GM12878 (cell line): ENCODE measurements around the gene BCAS4. TPM values are rescaled to one million over a fixed set of nuclear protein-coding genes. Genes with fewer than 3 reads are reported as not detected.

Experiments
- ATAC-seq: fragments of 200-7000 bp; cut with Tn5 transposase; 3 replicates; pipeline ENCODE4 v1.9.1; 2020; ENCODE audit warnings: mild to moderate bottlenecking, moderate library complexity
- BruUV-seq: library from RNA; stranded (reverse); fragments of 400-500 nt; replicated peaks from 2 replicates; lab custom pipeline; 2021; lab: Mats Ljungman, UMichigan
- CTCF ChIA-PET: fragments of 300-600 bp; sonication (Branson Sonifier 250); formaldehyde crosslinking; extraction: SDS; loops from one replicate; lab custom pipeline; 2021; ENCODE audit warnings: inconsistent platforms; lab: Yijun Ruan, JAX
- POLR2A ChIA-PET: fragments of 350-600 bp; formaldehyde crosslinking; extraction: SDS; loops from one replicate; lab custom pipeline; 2021; ENCODE audit warnings: inconsistent platforms; lab: Charles Lee
- RAD21 ChIA-PET: fragments of 300-600 bp; sonication (Branson Sonifier 250); formaldehyde crosslinking; loops from one replicate; lab custom pipeline; 2023; ENCODE audit warnings: antibody characterized with exemption; ENCODE audit not compliant: unreplicated experiment; lab: Charles Lee
- SMC1A ChIA-PET: fragments of 300-600 bp; sonication (Branson Sonifier 250); formaldehyde crosslinking; loops from one replicate; lab custom pipeline; 2023; ENCODE audit not compliant: unreplicated experiment, uncharacterized antibody; lab: Charles Lee
- DNase-seq: peaks from one replicate; pipeline ENCODE4 v3.0.0-alpha.2; 2011; ENCODE audit warnings: low read depth, low spot score
- FAIRE-seq: peaks from 3 replicates; lab custom pipeline; 2011; peaks lifted over from hg19 to GRCh38; lab: Jason Lieb, UNC
- H2AFZ ChIP-seq: 2 replicates; pipeline ENCODE4 v1.6.0; 2011; ENCODE audit warnings: low read depth, low read length, control low read depth; ENCODE audit not compliant: control insufficient read depth
- H3K27ac ChIP-seq: 2 replicates; pipeline ENCODE4 v1.5.1; 2011; ENCODE audit warnings: control low read depth; ENCODE audit not compliant: control insufficient read depth, insufficient read depth
- H3K27me3 ChIP-seq, 2 experiments: replicated peaks in 1 of 2; 2 replicates each; pipeline versions ENCODE4 v1.6.0 to v1.6.1; 2011; ENCODE audit warnings: low read length in 1 of 2; ENCODE audit not compliant: control insufficient read depth in 2 of 2, insufficient read depth in 2 of 2
- H3K36me3 ChIP-seq, 2 experiments: 2 replicates each; pipeline ENCODE4 v1.5.1; 2011; ENCODE audit warnings: low read length in 1 of 2; ENCODE audit not compliant: control insufficient read depth in 2 of 2, insufficient read depth in 2 of 2
- H3K4me1 ChIP-seq: 2 replicates; pipeline ENCODE4 v1.6.1; 2011; ENCODE audit warnings: mild to moderate bottlenecking, low read length, moderate library complexity, mixed read lengths; ENCODE audit not compliant: control insufficient read depth, insufficient read depth
- H3K4me2 ChIP-seq: 2 replicates; pipeline ENCODE4 v1.6.0; 2011; ENCODE audit warnings: control low read depth; ENCODE audit not compliant: control insufficient read depth, insufficient read depth
- H3K4me3 ChIP-seq: fragments of 200-600 bp; sonication (generic); 2 replicates; pipeline ENCODE4 v1.5.1; 2016
- H3K79me2 ChIP-seq: 2 replicates; pipeline ENCODE4 v1.6.0; 2011; ENCODE audit warnings: low read length; ENCODE audit not compliant: control insufficient read depth, insufficient read depth
- H3K9ac ChIP-seq: 2 replicates; pipeline ENCODE4 v1.8.0; 2011; ENCODE audit warnings: low read length, control low read depth, mixed read lengths; ENCODE audit not compliant: control insufficient read depth, insufficient read depth
- H3K9me3 ChIP-seq: replicated peaks from 3 replicates; pipeline ENCODE4 v1.5.1; 2011; ENCODE audit warnings: mild to moderate bottlenecking, low read length; ENCODE audit not compliant: control insufficient read depth, insufficient read depth
- H4K20me1 ChIP-seq: 2 replicates; pipeline ENCODE4 v1.6.0; 2011; ENCODE audit not compliant: control insufficient read depth, insufficient read depth
- ATF7 ChIP-seq: fragments of 450-650 bp; IDR thresholded peaks from 2 replicates; pipeline ENCODE4 v1.6.1; 2016; ENCODE audit warnings: low read depth, mild to moderate bottlenecking
- E4F1 ChIP-seq: fragments of 450-650 bp; IDR thresholded peaks from 2 replicates; pipeline ENCODE4 v1.6.1; 2018; ENCODE audit warnings: borderline replicate concordance, mild to moderate bottlenecking; ENCODE audit not compliant: partially characterized antibody
- IKZF1 ChIP-seq: fragments of 450-650 bp; conservative IDR thresholded peaks from 2 replicates; pipeline ENCODE4 v1.6.1; 2017; ENCODE audit warnings: antibody characterized with exemption, mild to moderate bottlenecking
- POLR2A ChIP-seq: IDR thresholded peaks from 2 replicates; pipeline ENCODE4 v1.6.1; 2011; ENCODE audit warnings: low read depth, mild to moderate bottlenecking, low read length
- SMC3 ChIP-seq: IDR thresholded peaks from 2 replicates; pipeline ENCODE4 v1.6.1; 2011; ENCODE audit warnings: low read length, improper control_type of control experiment, borderline replicate concordance
- USF1 ChIP-seq: IDR thresholded peaks from 2 replicates; pipeline ENCODE4 v1.6.1; 2011; ENCODE audit warnings: borderline replicate concordance, low read depth, mild to moderate bottlenecking, moderate library complexity, mixed read lengths, low read length; ENCODE audit not compliant: insufficient read depth; ENCODE audit errors: extremely low read length
- WRNIP1 ChIP-seq: IDR thresholded peaks from 2 replicates; pipeline ENCODE4 v1.6.1; 2011; ENCODE audit warnings: low read depth, low read length, improper control_type of control experiment, borderline replicate concordance
- ZBTB40 ChIP-seq: fragments of 450-650 bp; IDR thresholded peaks from 2 replicates; pipeline ENCODE4 v1.6.1; 2016; ENCODE audit warnings: mild to moderate bottlenecking, moderate library complexity, borderline replicate concordance
- WGBS: methylation state at CpG from one replicate; pipeline ENCODE4 v1.1.6; 2016; ENCODE audit warnings: low lambda C conversion rate; ENCODE audit not compliant: insufficient replicate concordance, insufficient coverage; ENCODE audit errors: missing lambda C conversion rate; 5-methylcytosine and 5-hydroxymethylcytosine counted together
- in situ Hi-C: fragments of 300-500 bp; cut with MboI; formaldehyde crosslinking; loops from 9 replicates; pipeline ENCODE4 v1.14.3; 2018; ENCODE audit warnings: mixed read lengths
- intact Hi-C: fragments of 100-400 bp; cut with micrococcal nuclease; formaldehyde crosslinking; loops from one replicate; pipeline ENCODE4 v1.14.2; 2022; ENCODE audit not compliant: unreplicated experiment
- polyA plus RNA-seq, 11 experiments: library from polyadenylated mRNA; depleted of rRNA in 4 of 11; unstranded in 6 of 11; stranded (reverse) in 5 of 11; fragments of >200 nt; fragmentation: Nextera tagmentation in 4 of 11; fragmentation: Illumina TruSeq in 1 of 11; extraction: Ambion mirVana in 4 of 11; extraction: Trizol in 1 of 11; gene quantifications; 1 replicate in 1 of 11; 2 replicates in 10 of 11; pipeline versions ENCODE4 v1.2.1 to v1.2.3, GENCODE V29; 2011 to 2016; ENCODE audit warnings: inconsistent platforms in 2 of 11, missing spikeins in 2 of 11, low read depth in 1 of 11
- total RNA-seq, 4 experiments: library from RNA; depleted of rRNA in 3 of 4; stranded (reverse); fragments of >200 nt in 3 of 4; fragmentation: Illumina TruSeq in 1 of 4; extraction: Trizol in 1 of 4; gene quantifications; 2 replicates each; pipeline versions ENCODE4 v1.2.1 to v1.2.3, GENCODE V29; 2013 to 2021

The BCAS4 gene
- total and polyA plus RNA-seq, 10 of the 15 experiments (the other 5 are each of a cell fraction or from before 2014, with no cell fraction given): 14.8 to 214 (median 65.3) TPM

GRCh38 chr20:50815162-50815989, 20.5 kb downstream of the BCAS4 start (continued):
- no peak for TF ChIP-seq E4F1
- no peak for TF ChIP-seq USF1

GRCh38 chr20:50817776-50818172, 22.9 kb downstream of the BCAS4 start:
- H3K4me2 ChIP-seq: peak overlapping the region; percentile 71
- FAIRE-seq (no peak), ATAC-seq (no peak), DNase-seq (no peak)
- H3K4me3 ChIP-seq: no peak overlapping the region
- ChIA-PET SMC1A (interaction anchor here (0.8 to 8.3 kb wide), 6 partner anchors 8 to 111 kb away, joined by 3 to 119 read pairs (median 6); partner anchors contain the start of gene BCAS4), RAD21 (interaction anchor here (1.0 to 11.4 kb wide), 5 partner anchors 21 to 113 kb away, joined by 3 to 141 read pairs (median 10); partner anchors contain the start of genes ADNP and BCAS4), POLR2A (interaction anchor here (0.7 to 2.9 kb wide), 4 partner anchors 18 to 1207 kb away, joined by 3 to 17 read pairs (median 4); partner anchors contain the start of gene ADNP), CTCF (interaction anchor here (0.7 to 4.7 kb wide), 7 partner anchors 17 to 111 kb away, joined by 3 to 78 read pairs (median 7); partner anchors contain the start of genes ADNP and BCAS4)
- peaks cover 6 to 20% of the 10 kb centered on the region in 2 experiments for H3K36me3 ChIP-seq
- intact Hi-C loops: loop anchor here (1.0 to 2.0 kb wide), 4 partner anchors 23 to 114 kb away; partner anchors contain the start of gene ADNP
- H4K20me1 ChIP-seq: no peaks in the 10 kb centered on the region
- H3K27ac ChIP-seq: peak overlapping the region; percentile 95
- H3K9ac ChIP-seq: peak overlapping the region; percentile 67
- in situ Hi-C loops: loop anchor here (10.0 to 25.0 kb wide), 2 partner anchors 587 to 1370 kb away; partner anchors contain the start of gene ZFP64
- H3K79me2 ChIP-seq: peaks cover 71% of the 10 kb centered on the region
- 6% methylated on average over 9 of the region's 10 CpGs for WGBS
- H3K4me1 ChIP-seq: peaks cover 96% of the 10 kb centered on the region
- TF ChIP-seq ZBTB40 (no peak), IKZF1 (no peak), POLR2A (no peak), WRNIP1 (no peak), SMC3 (no peak), ATF7 (no peak)
- H3K9me3 ChIP-seq: no peaks in the 10 kb centered on the region
- peak overlapping the region; percentile 88; the same call in 1 of the 2 replicates for H2AFZ ChIP-seq
- no peaks in the 10 kb centered on the region for H3K27me3 ChIP-seq
- TSS peak; percentile 88 for BruUV-seq
